ENCODE measurements around the gene RYR3. TPM values are rescaled to one million over a fixed set of nuclear protein-coding genes. Genes with fewer than 3 reads are reported as not detected.

Gene RYR3
- total RNA-seq, 4 donors from 2014 or later: 3.7 to 7.2 (median 4.5) TPM

- H3K36me3 ChIP-seq: peaks cover 0 to 3% (median 0%) of the 10 kb centered on the region in 4 donors
- H3K27me3 ChIP-seq: no peaks in the 10 kb centered on the region
- H3K27ac ChIP-seq (replicated peaks in 1 of 4): no peak overlapping the region
- 91% methylated on average over 7 of the region's 7 CpGs for WGBS
- H3K9me3 ChIP-seq: no peaks in the 10 kb centered on the region
- no peaks in the 10 kb centered on the region for H3K4me1 ChIP-seq
- TF ChIP-seq, protein P1, sequence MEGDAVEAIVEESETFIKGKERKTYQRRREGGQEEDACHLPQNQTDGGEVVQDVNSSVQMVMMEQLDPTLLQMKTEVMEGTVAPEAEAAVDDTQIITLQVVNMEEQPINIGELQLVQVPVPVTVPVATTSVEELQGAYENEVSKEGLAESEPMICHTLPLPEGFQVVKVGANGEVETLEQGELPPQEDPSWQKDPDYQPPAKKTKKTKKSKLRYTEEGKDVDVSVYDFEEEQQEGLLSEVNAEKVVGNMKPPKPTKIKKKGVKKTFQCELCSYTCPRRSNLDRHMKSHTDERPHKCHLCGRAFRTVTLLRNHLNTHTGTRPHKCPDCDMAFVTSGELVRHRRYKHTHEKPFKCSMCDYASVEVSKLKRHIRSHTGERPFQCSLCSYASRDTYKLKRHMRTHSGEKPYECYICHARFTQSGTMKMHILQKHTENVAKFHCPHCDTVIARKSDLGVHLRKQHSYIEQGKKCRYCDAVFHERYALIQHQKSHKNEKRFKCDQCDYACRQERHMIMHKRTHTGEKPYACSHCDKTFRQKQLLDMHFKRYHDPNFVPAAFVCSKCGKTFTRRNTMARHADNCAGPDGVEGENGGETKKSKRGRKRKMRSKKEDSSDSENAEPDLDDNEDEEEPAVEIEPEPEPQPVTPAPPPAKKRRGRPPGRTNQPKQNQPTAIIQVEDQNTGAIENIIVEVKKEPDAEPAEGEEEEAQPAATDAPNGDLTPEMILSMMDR (IDR thresholded peaks at IDR 0.05): no peak
- TF ChIP-seq EP300 (IDR thresholded peaks at IDR 0.05) (no peak), POLR2AphosphoS5 (IDR thresholded peaks at IDR 0.05) (no peak), POLR2A (IDR thresholded peaks at IDR 0.05; ENCODE audit: low read depth) (no peak)
- intact Hi-C loops (cut with DNase I): no loop called here
- DNase-seq (ENCODE audit: extremely low spot score): no peak
- no peak overlapping the region for H3K4me3 ChIP-seq
These were observed 312.2 kb downstream of the RYR3 start for GRCh38 chr15:33623010-33623409.

DNA sequence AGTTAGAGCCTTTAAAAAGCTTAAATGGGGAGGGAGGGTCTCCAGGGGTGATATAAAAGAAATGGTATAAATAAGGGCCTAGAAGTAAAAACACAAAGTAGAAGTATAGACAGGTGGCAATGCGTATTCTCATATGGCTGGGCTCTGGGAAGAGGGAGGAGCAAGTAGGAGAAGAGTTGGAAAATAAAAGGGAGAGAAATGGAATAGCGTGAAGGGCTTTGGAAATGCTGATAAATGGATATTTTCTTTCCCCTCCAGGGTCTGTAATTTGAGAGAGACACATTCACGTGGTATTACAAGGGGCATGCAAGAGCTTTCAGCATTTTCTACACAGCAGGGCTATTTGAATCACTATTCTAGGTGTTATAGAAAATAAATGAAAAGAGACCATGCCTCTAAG, 313.7 kb downstream of the RYR3 start:
- Histone ChIP-seq H3K9me3 (no peaks in the 10 kb centered on the region), H3K27ac (replicated peaks in 1 of 4) (no peak overlapping the region), H3K4me3 (no peak overlapping the region), H3K4me1 (no peaks in the 10 kb centered on the region), H3K27me3 (no peaks in the 10 kb centered on the region), H3K36me3 (peaks cover 0 to 3% (median 0%) of the 10 kb centered on the region in 4 donors)
- WGBS: 53% methylated on average over 3 of the region's 3 CpGs
- intact Hi-C loops (cut with DNase I): no loop called here
- TF ChIP-seq POLR2AphosphoS5 (IDR thresholded peaks at IDR 0.05): no peak
- TF ChIP-seq, protein P1 (IDR thresholded peaks at IDR 0.05): no peak
- no peak for TF ChIP-seq EP300 (IDR thresholded peaks at IDR 0.05)
- TF ChIP-seq POLR2A (IDR thresholded peaks at IDR 0.05; ENCODE audit: low read depth): no peak
- DNase-seq (ENCODE audit: extremely low spot score): no peak

DNA sequence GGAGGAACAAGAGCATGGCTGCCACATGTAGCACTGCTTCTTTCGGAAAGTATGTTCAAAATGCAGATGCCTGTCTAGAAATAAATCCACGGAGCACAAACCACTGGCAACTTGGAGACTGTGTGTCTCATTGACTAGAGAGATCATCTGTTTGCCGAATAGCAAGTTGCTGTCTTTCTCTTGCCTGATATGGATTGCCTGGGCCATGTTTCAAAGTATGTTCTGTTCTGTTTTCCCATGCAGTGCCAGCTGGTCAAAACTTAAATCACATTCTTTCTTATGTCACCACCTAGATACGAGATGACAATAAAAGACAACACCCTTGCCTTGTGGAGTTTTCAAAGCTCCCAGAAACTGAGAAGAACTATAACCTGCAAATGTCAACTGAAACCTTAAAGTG, 318.9 kb downstream of the RYR3 start:
- Histone ChIP-seq H3K27me3 (no peaks in the 10 kb centered on the region), H3K4me1 (no peaks in the 10 kb centered on the region), H3K36me3 (peaks cover 0 to 22% (median 6%) of the 10 kb centered on the region in 4 donors), H3K27ac (replicated peaks in 1 of 4) (no peak overlapping the region), H3K9me3 (no peaks in the 10 kb centered on the region), H3K4me3 (no peak overlapping the region)
- intact Hi-C loops (cut with DNase I): no loop called here
- 71% methylated on average over 4 of the region's 4 CpGs for WGBS
- no peak for TF ChIP-seq EP300 (IDR thresholded peaks at IDR 0.05)
- no peak for TF ChIP-seq POLR2A (IDR thresholded peaks at IDR 0.05; ENCODE audit: low read depth)
- TF ChIP-seq, protein P1 (IDR thresholded peaks at IDR 0.05): no peak
- no peak for TF ChIP-seq POLR2AphosphoS5 (IDR thresholded peaks at IDR 0.05)
- DNase-seq (ENCODE audit: extremely low spot score): no peak

- Histone ChIP-seq H3K36me3 (peaks cover 0 to 40% (median 5%) of the 10 kb centered on the region in 4 donors), H3K27me3 (no peaks in the 10 kb centered on the region), H3K4me1 (no peaks in the 10 kb centered on the region), H3K4me3 (no peak overlapping the region), H3K9me3 (no peaks in the 10 kb centered on the region), H3K27ac (replicated peaks in 1 of 4) (no peak overlapping the region)
- intact Hi-C loops (cut with DNase I): no loop called here
- TF ChIP-seq, protein P1 (IDR thresholded peaks at IDR 0.05): no peak
- TF ChIP-seq EP300 (IDR thresholded peaks at IDR 0.05): no peak
- TF ChIP-seq POLR2A (IDR thresholded peaks at IDR 0.05; ENCODE audit: low read depth): no peak
- TF ChIP-seq POLR2AphosphoS5 (IDR thresholded peaks at IDR 0.05): no peak
- WGBS: 90% methylated on average over 7 of the region's 7 CpGs
- DNase-seq (ENCODE audit: extremely low spot score): no peak
These were observed 325.5 kb downstream of the RYR3 start for GRCh38 chr15:33636234-33636633.

- WGBS: 47% methylated on average over 1 of the region's 1 CpG
- no peak for TF ChIP-seq EP300 (IDR thresholded peaks at IDR 0.05)
These were observed 326.2 kb downstream of the RYR3 start for GRCh38 chr15:33636958-33637357.

More at GRCh38 chr15:33636958-33637357, 326.2 kb downstream of the RYR3 start:
- no peak for DNase-seq (ENCODE audit: extremely low spot score)
- Histone ChIP-seq H3K36me3 (peaks cover 0 to 35% (median 1%) of the 10 kb centered on the region in 4 donors), H3K27me3 (no peaks in the 10 kb centered on the region), H3K4me1 (no peaks in the 10 kb centered on the region), H3K4me3 (no peak overlapping the region), H3K9me3 (no peaks in the 10 kb centered on the region), H3K27ac (replicated peaks in 1 of 4) (no peak overlapping the region)
- intact Hi-C loops (cut with DNase I): no loop called here

All from esophagus muscularis mucosa (tissue), 4 donors.